ENCODE measurements around the gene PTRHD1. TPM values are rescaled to one million over a fixed set of nuclear protein-coding genes. Genes with fewer than 3 reads are reported as not detected.

The PTRHD1 gene
- total and polyA plus RNA-seq, 2 donors (not counting 1 experiment from before 2014, with no cell fraction given) = 20.2 to 29.8 TPM

- H3K4me3 Mint-ChIP-seq = no peak overlapping the region
- H2AFZ ChIP-seq (ENCODE audit: insufficient read depth, low read depth, low read length, poor library complexity, severe bottlenecking) = no peak overlapping the region
- no peak overlapping the region for H3K27ac ChIP-seq (ENCODE audit: low read length in 2 of 2)
- no peak overlapping the region for H3K27ac Mint-ChIP-seq
- H3K9ac ChIP-seq (ENCODE audit: low read length) = no peak overlapping the region
- H3K27me3 ChIP-seq (replicated peaks in 1 of 4; ENCODE audit: control extremely low read depth in 1 of 4, control insufficient read depth in 3 of 4, insufficient read depth in 4 of 4, low read length in 3 of 4) = no peaks in the 10 kb centered on the region
- peaks cover 0 to 4% of the 10 kb centered on the region in 2 donors for H3K4me1 ChIP-seq (ENCODE audit: control insufficient read depth in 2 of 2, insufficient read depth in 2 of 2, low read length in 2 of 2)
- no peaks in the 10 kb centered on the region for H3K4me1 Mint-ChIP-seq
- H3K36me3 ChIP-seq (replicated peaks in 1 of 2; ENCODE audit: control extremely low read depth in 1 of 2, control insufficient read depth in 1 of 2, extremely low read depth in 1 of 2, insufficient read depth in 2 of 2, low read length in 1 of 2) = peaks cover 1 to 7% of the 10 kb centered on the region in 2 experiments
- ATAC-seq (ENCODE audit: low read depth) (no peak), DNase-seq (peak; percentile 12)
- H3K27me3 Mint-ChIP-seq = no peaks in the 10 kb centered on the region
- no peaks in the 10 kb centered on the region for H3K9me3 ChIP-seq (ENCODE audit: control extremely low read depth in 1 of 3, control insufficient read depth in 2 of 3, insufficient read depth in 1 of 3, low read length in 2 of 3)
- intact Hi-C loops (cut with micrococcal nuclease) = loop anchor here (5.0 kb wide), 1 partner anchor 299 kb away; no protein-coding TSS in a partner anchor
- ChIA-PET CTCF (interaction anchor here (0.6 to 10.8 kb wide), 36 partner anchors 9 to 1012 kb away, joined by 3 to 267 read pairs (median 3); partner anchors contain the start of gene NCOA1), POLR2A (no interaction called here)
- no peak overlapping the region for H3K4me3 ChIP-seq (ENCODE audit: control extremely low read depth in 1 of 5, extremely low read depth in 1 of 5, insufficient read depth in 1 of 5, low read depth in 2 of 5, low read length in 4 of 5)
- H3K4me2 ChIP-seq (replicated peaks; ENCODE audit: low read depth, low read length, poor library complexity, severe bottlenecking) = no peak overlapping the region
- H3K9me3 Mint-ChIP-seq (ENCODE audit: insufficient read depth) = no peaks in the 10 kb centered on the region
- H3K79me2 ChIP-seq (ENCODE audit: control insufficient read depth, insufficient read depth, low read length) = no peaks in the 10 kb centered on the region
- no peaks in the 10 kb centered on the region for H4K20me1 ChIP-seq (ENCODE audit: control insufficient read depth, insufficient read depth, low read length, poor library complexity, severe bottlenecking)
- no peak for TF ChIP-seq CTCF (IDR thresholded peaks at IDR 0.05)
- TF ChIP-seq EZH2 (IDR thresholded peaks at IDR 0.05; ENCODE audit: borderline replicate concordance, insufficient read depth, low read depth, low read length, poor library complexity, severe bottlenecking) = no peak
- 96% methylated on average over 16 of the region's 17 CpGs for WGBS (ENCODE audit: insufficient coverage)
These were observed 35.2 kb upstream of the PTRHD1 start for GRCh38 chr2:24828238-24828996.
